KMS-11 (cell line): Measurements from ENCODE around the gene ATXN10.
"Not testable (repeated sequence)": the region's sequence is repeated elsewhere in the genome, so short reads cannot be mapped to it uniquely, and the experiment has no call there.

Experiments
- H2AFZ ChIP-seq: fragments of 200-600 bp; sonication (generic); 2 replicates; pipeline ENCODE4 v1.6.1; 2016; ENCODE audit warnings: antibody characterized with exemption, mixed run types, low read depth
- H3K27ac ChIP-seq: fragments of 200-600 bp; sonication (generic); 2 replicates; pipeline ENCODE4 v1.6.1; 2016; ENCODE audit warnings: mild to moderate bottlenecking, mixed run types
- H3K27me3 ChIP-seq: fragments of 200-600 bp; sonication (generic); 2 replicates; pipeline ENCODE4 v1.6.1; 2017; ENCODE audit warnings: mild to moderate bottlenecking, low read depth, mixed run types, moderate library complexity; ENCODE audit not compliant: insufficient read depth
- H3K36me3 ChIP-seq: fragments of 200-600 bp; sonication (generic); 2 replicates; pipeline ENCODE4 v1.6.1; 2017; ENCODE audit warnings: mild to moderate bottlenecking, mixed run types; ENCODE audit not compliant: insufficient read depth
- H3K4me1 ChIP-seq: fragments of 200-600 bp; sonication (generic); 2 replicates; pipeline ENCODE4 v1.6.1; 2016; ENCODE audit warnings: mild to moderate bottlenecking, low read depth, mixed run types; ENCODE audit not compliant: poor library complexity, severe bottlenecking
- H3K4me2 ChIP-seq: fragments of 200-600 bp; sonication (generic); 2 replicates; pipeline ENCODE4 v1.7.0; 2016; ENCODE audit warnings: mild to moderate bottlenecking, mixed run types
- H3K4me3 ChIP-seq: fragments of 200-600 bp; sonication (generic); IDR thresholded peaks from 2 replicates; pipeline ENCODE4 v1.6.1; 2017; ENCODE audit warnings: low read depth, low read length, mixed read lengths; ENCODE audit not compliant: insufficient read depth
- H3K79me2 ChIP-seq: fragments of 200-600 bp; sonication (generic); 2 replicates; pipeline ENCODE4 v1.6.1; 2016; ENCODE audit warnings: low read depth, mixed run types; ENCODE audit not compliant: insufficient read depth
- H3K9ac ChIP-seq: fragments of 200-600 bp; sonication (generic); 2 replicates; pipeline ENCODE4 v1.6.1; 2016; ENCODE audit warnings: mild to moderate bottlenecking, mixed run types
- H4K20me1 ChIP-seq: fragments of 200-600 bp; sonication (generic); 2 replicates; pipeline ENCODE4 v1.6.1; 2016; ENCODE audit warnings: mild to moderate bottlenecking, mixed run types; ENCODE audit not compliant: insufficient read depth
- CTCF ChIP-seq: fragments of 200-600 bp; sonication (generic); conservative IDR thresholded peaks from 2 replicates; pipeline ENCODE4 v1.6.1; 2017; ENCODE audit warnings: low read depth, mild to moderate bottlenecking, antibody characterized with exemption, low read length, moderate library complexity, mixed read lengths

ATXN10 gene

DNA sequence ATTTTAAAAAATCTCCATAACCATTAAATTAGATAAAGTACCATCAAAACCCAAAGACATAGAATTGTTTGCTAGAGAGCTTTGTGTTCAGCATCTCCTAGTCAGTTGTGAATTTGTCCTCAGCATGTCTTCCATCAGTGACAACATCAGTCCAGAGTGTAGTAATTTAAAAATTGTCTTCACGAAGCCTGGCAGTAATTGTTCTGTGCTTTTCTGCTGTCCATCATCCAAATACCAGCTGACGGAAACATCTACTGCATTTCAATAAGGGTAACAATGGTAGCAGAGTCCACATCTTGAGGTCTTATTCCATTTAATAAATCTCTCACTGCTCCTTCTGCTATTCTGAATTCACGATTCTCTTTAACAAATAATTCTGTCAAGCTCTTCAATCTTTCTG, 121.5 kb downstream of the ATXN10 start:
- no peaks in the 10 kb centered on the region for H3K27me3 ChIP-seq
- H3K36me3 ChIP-seq, result peaks cover 6% of the 10 kb centered on the region; the same call in 1 of the 2 replicates
- H3K4me3 ChIP-seq, result no peak overlapping the region
- H3K4me1 ChIP-seq, result no peaks in the 10 kb centered on the region
- H4K20me1 ChIP-seq, result no peaks in the 10 kb centered on the region
- H3K4me2 ChIP-seq, result no peak overlapping the region
- no peak overlapping the region for H2AFZ ChIP-seq
- H3K27ac ChIP-seq, result no peak overlapping the region
- no peak overlapping the region for H3K9ac ChIP-seq
- no peaks in the 10 kb centered on the region for H3K79me2 ChIP-seq
- no peak for TF ChIP-seq CTCF

- Histone ChIP-seq H3K4me3 (no peak overlapping the region), H3K27ac (no peak overlapping the region), H2AFZ (no peak overlapping the region), H3K4me2 (no peak overlapping the region), H3K79me2 (no peaks in the 10 kb centered on the region), H3K9ac (no peak overlapping the region), H3K4me1 (no peaks in the 10 kb centered on the region), H3K36me3 (peaks cover 6% of the 10 kb centered on the region; the same call in 1 of the 2 replicates), H4K20me1 (no peaks in the 10 kb centered on the region), H3K27me3 (no peaks in the 10 kb centered on the region)
- no peak for TF ChIP-seq CTCF
Observed at GRCh38 chr22:45793892-45794291, 122.3 kb downstream of the ATXN10 start.

- H2AFZ ChIP-seq, H3K79me2 ChIP-seq, H3K9ac ChIP-seq, H3K4me1 ChIP-seq, H3K4me3 ChIP-seq, H4K20me1 ChIP-seq, H3K27me3 ChIP-seq, H3K36me3 ChIP-seq, H3K27ac ChIP-seq, H3K4me2 ChIP-seq: not testable (repeated sequence)
Observed at GRCh38 chr22:45796009-45796408, 124.4 kb downstream of the ATXN10 start.

GRCh38 chr22:45799291-45799690, 127.7 kb downstream of the ATXN10 start:
- H3K4me2 ChIP-seq, result no peak overlapping the region
- no peak for TF ChIP-seq CTCF
- H3K4me3 ChIP-seq, result no peak overlapping the region
- H3K9ac ChIP-seq, result no peak overlapping the region
- no peaks in the 10 kb centered on the region for H3K27me3 ChIP-seq
- no peaks in the 10 kb centered on the region for H3K79me2 ChIP-seq
- H3K4me1 ChIP-seq, result no peaks in the 10 kb centered on the region
- no peak overlapping the region for H2AFZ ChIP-seq
- H3K27ac ChIP-seq, result no peak overlapping the region
- H3K36me3 ChIP-seq, result peaks cover 6% of the 10 kb centered on the region; the same call in 1 of the 2 replicates
- no peaks in the 10 kb centered on the region for H4K20me1 ChIP-seq

- no peak overlapping the region for H3K9ac ChIP-seq
- no peak overlapping the region for H3K4me3 ChIP-seq
- no peak overlapping the region for H3K4me2 ChIP-seq
- no peaks in the 10 kb centered on the region for H3K36me3 ChIP-seq
- no peaks in the 10 kb centered on the region for H4K20me1 ChIP-seq
- H3K4me1 ChIP-seq, result no peaks in the 10 kb centered on the region
- no peak overlapping the region for H3K27ac ChIP-seq
- H3K79me2 ChIP-seq, result no peaks in the 10 kb centered on the region
- no peak overlapping the region for H2AFZ ChIP-seq
- no peak for TF ChIP-seq CTCF
- no peaks in the 10 kb centered on the region for H3K27me3 ChIP-seq
Observed at GRCh38 chr22:45802054-45802453, 130.4 kb downstream of the ATXN10 start.
